Measurements from ENCODE around the gene TASOR.

Gene TASOR

DNA sequence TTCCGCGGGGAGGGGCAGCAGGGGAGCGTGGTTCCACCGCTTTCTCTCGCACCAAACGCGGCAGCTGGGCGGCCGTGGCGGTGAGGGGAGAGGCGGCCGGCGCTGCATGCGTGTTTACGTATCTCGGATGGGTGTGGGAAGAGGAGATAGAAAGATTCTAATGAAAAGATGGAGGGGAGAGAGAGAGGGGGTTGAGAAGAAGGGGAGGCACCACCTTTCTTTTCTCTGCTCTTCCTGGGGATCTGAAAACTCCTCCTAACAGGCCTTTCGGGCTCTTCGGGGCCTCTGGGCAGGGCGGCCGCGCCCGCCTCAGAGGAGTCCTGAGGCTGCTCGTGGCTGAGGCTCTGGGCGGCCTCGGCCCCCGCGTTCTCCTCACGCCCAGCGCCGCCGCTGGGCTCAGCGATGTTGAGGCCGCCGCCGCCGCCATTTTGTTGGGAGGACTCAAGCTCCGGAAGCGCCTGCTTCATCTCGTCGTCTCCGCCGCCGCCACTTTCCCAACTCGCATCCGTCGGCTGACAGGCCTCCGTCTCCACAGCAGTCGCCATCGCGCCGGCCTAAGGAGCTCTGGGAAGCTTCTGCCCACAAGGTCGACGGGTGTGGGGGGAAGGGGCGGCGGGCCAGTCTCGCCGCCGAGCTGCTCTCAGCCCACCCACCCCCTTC is 473 bp downstream of the TASOR start:
- DNase-seq (ENCODE audit: low spot score) = peak; percentile 62

DNA sequence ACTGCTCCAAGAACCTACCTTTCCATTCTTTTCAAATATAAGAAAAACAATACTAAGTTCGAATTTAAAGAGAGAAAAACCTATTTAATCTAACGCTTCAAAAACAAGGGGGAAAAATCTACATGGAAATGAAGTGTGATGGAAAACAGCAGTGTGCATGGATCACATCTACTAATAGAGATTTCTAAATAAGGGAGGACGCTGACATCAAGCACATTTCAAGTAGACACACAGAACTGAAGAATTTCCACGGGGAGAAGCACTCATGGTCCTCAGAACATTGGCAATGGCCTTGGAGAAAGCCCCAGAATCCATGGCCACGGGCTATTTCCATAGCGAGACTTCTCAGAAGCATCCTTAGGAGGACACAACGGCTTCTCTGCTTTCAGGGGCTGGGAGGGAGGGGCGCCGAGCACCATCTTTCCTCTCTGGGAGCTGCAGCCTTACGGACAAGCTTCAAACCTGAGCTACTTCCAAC is 1.0 kb downstream of the TASOR start:
- DNase-seq (ENCODE audit: low spot score) = no peak

DNA sequence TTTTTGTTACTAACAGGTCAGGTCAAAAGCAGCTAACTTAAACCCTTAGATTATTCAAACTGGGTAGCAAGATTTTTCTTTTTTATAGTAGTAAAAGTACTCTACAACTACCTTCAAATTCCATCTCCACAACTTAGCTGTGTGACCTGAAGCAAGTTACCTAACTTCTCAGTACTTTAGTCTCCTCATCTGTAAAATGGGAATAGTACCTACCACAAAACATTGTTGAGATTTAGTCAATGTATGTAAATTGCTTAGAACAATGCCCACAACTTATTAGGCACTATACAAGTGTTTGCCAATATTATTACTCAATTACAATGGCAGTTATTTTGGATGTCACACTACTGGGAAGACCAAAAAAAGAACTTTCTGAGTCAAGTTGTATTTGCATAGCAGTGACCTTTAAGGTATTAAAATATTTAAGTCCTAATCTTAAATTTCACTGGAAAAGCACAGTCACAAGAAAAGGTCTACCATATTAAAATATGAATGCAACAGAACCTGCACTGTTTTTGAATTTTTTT is 2.9 kb downstream of the TASOR start:
- no peak for DNase-seq (ENCODE audit: low spot score)

DNA sequence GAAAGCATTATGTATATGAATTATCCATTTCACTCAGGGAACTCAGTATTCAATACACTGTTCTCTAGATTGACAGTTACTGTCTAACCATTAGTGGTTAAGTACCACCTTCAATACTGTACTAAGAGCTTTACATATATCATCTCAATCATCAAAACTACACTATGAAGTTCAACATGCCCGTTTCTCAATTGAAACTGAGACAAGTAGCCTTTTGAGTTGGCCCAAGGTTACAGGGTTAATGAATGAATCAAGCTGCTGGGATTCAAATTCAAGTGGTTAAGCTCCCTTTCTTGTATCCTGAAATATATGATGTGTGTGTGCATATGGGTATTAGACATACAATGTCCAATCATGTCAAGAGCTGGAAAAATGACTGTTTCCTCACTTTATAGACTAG is 5.8 kb downstream of the TASOR start:
- DNase-seq (ENCODE audit: low spot score) = no peak

DNA sequence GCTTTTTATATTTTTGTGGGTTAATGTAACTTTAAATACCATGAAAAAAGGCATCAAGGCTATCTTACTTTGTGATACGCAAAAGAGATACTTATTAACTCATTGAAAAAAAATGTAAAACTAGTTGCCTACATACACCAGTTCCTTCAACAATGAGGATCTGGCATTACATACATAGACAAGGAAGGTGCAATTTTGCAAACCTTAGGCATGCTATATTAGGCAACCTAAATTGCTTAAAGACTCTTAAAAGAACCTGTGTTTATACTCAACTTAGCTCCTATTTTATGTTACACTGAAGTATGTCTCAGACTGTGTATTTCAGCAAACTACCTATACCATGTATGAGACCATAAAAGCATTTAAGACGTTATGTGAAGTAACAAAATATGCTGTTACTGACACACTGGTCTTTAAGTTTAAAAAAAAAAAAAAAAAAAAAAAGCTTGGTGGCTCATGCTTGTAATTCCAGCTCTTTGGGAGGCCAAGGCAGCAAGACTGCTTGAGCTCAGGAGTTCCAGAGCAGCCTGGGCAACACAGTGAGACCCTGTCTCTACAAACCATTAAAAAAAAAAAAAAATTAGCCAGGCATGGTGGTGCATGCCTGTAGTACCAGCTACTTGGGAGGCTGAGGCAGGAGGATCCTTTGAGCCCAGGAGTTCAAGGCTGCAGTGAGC is 9.1 kb downstream of the TASOR start:
- no peak for DNase-seq (ENCODE audit: low spot score)

DNA sequence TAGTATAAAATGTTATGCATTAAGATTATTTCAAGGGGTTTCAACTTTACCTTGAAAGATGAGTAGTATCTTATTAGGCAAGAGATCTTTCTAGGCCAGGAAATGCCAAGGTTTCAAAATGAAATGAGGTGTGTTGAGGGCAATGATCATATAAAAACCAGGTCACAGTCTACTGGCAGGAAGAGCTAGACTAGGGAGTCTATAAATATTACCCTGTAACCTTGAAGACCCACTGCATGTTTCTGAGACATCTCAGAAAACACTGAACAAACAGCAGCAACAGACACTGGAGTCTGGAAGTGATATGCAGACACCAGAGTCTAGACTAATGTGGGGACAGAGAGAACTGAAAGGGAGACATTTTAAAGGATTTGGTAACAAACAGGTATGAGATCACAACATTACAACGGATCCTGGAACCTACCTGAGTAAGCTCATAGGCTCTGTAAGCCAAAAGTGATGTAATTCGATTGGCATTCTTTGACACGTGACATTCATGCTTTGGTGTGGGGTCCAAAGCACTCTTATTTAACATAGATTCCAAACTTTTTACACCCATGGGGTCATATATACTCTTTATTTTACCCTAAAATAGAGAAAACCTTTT is 15.0 kb downstream of the TASOR start:
- DNase-seq (ENCODE audit: low spot score) = no peak

DNA sequence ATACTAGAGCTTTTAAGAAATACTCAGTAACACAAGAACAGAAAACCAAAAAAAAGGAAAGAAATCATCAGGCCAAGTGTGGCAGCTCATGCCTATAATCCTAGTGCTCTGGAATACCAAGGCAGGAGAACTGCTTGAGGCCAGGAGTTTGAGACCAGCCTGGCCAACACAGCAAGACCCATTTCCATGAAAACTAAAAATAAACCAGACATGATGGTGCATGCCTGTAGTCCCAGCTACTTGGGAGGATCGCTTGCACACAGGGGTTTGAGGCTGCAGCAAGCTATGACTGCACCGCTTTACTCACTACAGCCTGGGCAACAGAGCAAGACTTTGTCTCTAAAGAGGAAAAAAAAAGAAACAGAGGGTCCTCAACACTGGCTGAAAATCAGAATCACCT is 18.2 kb downstream of the TASOR start:
- DNase-seq (ENCODE audit: low spot score) = no peak

DNA sequence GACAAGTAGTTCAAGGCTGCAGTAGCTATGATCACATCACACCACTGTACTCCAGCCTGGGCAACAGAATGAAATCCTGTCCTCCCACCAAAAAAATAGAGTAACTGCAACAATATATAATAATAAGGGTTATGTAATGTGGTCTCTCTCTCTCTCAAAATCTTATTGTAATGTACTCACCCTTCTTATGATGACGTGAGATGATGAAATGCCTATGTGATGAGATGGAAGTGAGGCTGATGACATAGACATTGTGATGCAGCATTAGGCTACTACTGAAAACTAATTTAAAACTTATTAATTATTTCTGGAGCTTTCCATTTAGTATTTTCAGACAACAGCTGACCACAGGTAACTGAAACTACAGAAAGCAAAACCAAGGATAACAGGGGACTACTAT is 27.4 kb downstream of the TASOR start:
- DNase-seq (ENCODE audit: low spot score) = no peak

DNA sequence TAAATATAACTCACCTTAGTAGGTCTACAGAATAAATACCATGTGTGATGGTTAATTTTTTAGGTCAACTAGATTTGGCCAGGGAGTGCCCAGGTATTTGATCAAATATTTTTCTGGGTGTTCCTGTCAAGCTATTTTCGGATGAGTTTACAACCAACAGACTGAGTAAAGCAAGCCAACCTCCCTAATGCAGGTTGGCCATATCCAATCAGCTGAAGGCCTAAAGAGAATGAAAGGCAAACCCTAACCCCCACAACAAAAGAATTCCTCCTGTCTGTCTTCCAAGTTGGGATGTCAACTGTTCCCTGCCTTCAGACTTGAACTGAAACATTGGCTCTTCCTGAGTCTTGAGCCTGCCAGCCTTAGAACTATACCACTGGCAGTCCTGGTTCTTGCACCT is 28.6 kb downstream of the TASOR start:
- DNase-seq (ENCODE audit: low spot score) = no peak

DNA sequence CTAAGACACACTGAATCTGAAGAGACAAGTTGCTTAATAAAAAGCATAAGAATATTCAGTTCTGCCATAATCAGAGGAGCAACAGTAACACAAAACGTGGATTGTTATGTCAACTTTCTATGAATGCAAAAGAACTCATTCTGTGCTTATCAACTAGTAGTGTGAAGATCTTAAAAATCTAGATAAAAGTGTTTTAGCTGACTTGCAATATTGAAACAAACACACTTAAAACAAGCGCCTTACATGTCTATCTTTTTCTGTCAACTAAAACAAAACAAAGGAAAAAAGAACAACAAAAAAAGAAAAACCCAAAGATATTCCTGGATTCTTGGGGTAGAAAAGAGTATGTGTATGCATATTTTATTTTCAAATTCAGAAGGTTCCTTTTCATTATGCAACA is 37.7 kb downstream of the TASOR start:
- DNase-seq (ENCODE audit: low spot score) = no peak

DNA sequence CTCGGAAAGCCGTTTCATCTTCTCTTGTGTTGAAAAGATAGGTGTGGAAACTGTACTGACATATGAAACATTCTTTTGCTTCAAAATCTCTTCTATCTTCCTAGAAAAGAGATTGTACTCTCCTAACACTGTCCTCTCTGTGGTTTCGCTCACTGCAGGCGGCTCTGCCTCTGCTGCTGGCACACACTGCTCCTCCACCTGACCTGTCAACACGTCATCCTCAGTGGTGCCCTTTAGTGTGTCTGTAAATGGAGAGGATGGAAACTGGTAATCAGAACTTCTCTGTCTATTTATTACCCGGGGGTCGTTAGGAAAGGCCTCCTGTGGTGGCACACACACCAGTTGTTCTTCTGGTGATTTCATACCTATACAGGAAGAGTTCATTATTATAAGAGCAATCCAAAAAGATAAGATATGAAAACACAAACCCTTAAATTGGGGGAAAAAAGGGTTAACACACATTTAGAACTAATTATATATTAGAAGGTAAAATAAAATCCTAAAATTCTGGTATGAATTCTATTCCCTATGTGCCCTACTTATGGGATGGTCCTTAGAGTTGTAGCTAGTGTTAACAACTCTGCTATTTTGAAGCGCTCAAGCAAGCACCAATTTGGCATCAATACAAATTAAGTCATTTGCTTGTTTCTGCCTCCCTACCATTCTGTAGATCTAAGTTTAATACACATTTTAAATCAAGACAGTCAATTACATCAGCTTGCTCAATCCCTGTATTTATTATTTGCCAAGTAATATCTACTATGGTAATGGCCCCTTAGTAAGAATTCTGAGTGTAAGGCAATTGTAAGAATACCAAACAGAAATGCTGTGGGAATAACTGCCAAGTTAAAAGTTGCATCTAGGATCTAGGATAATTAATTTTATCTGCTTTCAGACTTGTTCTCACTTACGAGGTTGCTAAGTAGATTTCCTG is 49.2 kb downstream of the TASOR start:
- DNase-seq (ENCODE audit: low spot score) = no peak
